Sigmoid colon (tissue), 4 donors: ENCODE measurements around the gene MAP4K4.

ENCODE experiments used
- CTCF ChIP-seq, 4 experiments: fragments of 450-650 bp in 3 of 4; fragments of 200-600 bp in 1 of 4; IDR thresholded peaks; one replicate each; pipeline ENCODE4 v1.5.1; 2016 to 2019; ENCODE audit warnings: antibody characterized with exemption in 4 of 4, mild to moderate bottlenecking in 3 of 4, moderate library complexity in 2 of 4
- POLR2A ChIP-seq, 2 donors: fragments of 450-650 bp; IDR thresholded peaks; one replicate each; pipeline ENCODE4 v1.6.1; 2016; ENCODE audit warnings: antibody characterized with exemption in 2 of 2, mild to moderate bottlenecking in 2 of 2, moderate library complexity in 2 of 2
- POLR2AphosphoS5 ChIP-seq, 4 donors: sonication (generic); formaldehyde crosslinking; IDR thresholded peaks; one replicate each; pipeline ENCODE4 v1.6.1; 2017; ENCODE audit warnings: antibody characterized with exemption in 4 of 4

GRCh38 chr2:101848769-101849410 lies 151.4 kb downstream of the MAP4K4 start:
- TF ChIP-seq CTCF (IDR thresholded peaks at IDR 0.05) (no peak), POLR2A (IDR thresholded peaks at IDR 0.05) (no peak), POLR2AphosphoS5 (IDR thresholded peaks at IDR 0.05) (no peak)
